DMS53 (cell line): ENCODE measurements around the gene SEC23A.
"Not testable (repeated sequence)": the region's sequence is repeated elsewhere in the genome, so short reads cannot be mapped to it uniquely, and the experiment has no call there.

Source experiments
- DNase-seq: peaks from one replicate; lab custom pipeline; 2025; lab: John Stamatoyannopoulos, UW

The SEC23A gene

DNA sequence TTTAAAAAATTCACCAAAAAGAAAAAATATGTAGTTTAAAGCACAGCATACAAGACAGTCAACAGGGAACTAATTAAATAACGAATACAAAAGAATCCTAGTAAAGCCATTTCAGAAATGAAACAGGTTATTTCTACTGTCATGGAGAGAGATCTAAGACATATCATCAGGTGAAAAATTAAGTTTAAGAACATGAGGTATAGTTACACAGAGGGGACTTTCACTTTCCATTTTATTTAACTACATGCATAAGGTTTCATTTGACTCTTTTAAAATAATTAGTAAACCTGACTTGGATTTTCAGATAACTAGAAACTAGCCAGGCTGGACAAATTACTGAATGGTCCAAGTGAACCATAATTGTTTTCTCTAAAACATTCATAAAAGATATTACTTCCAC, 11.3 kb downstream of the SEC23A start:
- DNase-seq: no peak

DNA sequence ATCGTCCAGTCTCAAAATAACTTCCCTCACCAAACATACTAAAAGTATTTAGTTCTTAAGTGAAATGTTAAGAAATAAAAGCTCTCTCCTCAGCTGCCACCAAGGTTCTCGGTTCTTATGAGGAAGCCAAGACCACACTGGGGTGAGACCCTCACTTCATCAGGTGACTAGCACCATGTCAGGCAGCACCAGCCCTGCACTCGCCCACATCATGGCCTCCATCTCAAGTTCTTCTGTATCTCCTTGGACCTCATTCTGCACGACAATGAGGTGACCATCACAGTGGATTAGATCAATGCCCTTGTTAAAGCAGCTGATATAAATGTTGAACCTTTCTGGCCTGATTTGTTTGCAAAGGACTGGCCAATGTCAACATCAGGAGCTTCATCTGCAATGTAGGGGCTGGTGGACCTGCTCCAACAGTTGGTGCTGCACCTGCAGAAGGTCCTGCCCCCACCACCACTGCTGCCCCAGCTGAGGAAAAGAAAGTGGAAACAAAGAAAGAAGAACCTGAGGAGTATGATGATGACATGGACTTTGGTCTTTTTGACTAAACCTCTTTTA, 12.4 kb downstream of the SEC23A start:
- no peak for DNase-seq

DNA sequence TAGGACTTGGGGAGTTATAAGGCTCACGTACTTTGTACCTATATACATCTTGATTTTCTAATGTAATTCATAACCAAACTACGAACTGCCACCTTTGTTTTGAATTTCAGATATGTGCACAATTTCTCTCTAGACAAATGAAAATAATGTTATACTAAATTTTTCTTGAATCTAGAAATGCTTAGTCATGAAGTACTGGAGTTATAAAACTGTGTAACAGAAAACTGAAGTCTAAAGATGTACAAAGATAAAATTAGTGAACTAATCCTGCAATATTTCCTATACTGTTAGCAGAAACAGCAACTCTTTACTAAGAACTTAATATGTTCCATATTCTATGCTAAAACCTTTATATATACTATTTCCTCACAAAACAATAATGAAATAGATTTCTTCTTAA, 15.5 kb downstream of the SEC23A start:
- DNase-seq: no peak

DNA sequence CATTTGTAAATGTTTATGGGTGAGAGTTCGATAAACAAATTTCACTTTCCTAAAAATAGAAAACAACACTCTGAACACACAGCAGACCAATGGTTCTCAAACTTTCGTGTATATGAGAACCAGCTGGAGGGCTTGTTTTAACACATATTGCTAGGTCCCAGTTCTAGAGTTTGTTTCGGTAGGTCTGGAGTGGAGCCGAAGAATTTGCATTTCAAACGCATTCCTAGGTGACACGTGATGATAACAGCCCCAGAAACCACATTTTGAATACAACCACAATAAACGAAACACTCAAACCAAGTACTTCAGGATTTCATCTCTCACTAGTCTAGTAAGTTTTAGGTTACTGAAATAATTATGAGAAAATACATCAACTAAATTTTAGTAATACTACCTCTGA, 17.1 kb downstream of the SEC23A start:
- no peak for DNase-seq

DNA sequence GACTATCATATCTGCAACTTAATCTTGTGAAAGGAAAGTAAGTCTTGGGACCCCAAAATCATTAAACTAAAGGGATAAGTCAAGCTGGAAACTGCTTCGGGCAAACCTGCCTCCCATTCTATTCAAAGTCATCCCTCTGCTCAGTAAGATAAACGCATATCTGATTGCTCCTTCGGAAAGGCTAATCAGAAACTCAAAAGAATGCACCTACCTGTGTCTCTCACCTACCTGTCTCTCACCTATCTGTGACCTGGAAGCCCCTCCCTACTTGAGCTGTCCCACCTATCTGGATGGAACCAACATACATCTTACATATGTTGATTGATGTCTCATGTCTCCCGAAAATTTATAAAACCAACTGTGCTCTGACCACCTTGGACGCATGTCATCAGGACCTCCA, 19.9 kb downstream of the SEC23A start:
- DNase-seq: no peak

DNA sequence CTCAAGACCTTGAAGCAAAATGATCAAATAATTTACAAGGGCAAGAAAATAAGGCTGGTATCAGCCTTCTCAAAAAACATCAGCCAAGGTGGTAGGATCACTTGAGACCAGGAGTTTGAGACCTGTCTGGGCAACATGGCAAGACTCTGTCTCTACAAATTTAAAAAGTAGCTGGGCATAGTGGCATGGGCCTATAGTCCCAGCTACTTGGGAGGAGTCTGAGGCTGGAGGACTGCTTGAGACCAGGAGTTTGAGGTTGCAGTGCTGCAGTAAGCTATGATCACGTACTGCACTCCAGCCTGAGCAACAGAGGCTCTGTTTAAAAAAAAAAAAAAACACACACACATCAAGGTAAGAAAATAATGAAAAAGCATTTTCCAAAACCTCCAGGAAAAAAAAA, 22.1 kb downstream of the SEC23A start:
- DNase-seq: no peak

DNA sequence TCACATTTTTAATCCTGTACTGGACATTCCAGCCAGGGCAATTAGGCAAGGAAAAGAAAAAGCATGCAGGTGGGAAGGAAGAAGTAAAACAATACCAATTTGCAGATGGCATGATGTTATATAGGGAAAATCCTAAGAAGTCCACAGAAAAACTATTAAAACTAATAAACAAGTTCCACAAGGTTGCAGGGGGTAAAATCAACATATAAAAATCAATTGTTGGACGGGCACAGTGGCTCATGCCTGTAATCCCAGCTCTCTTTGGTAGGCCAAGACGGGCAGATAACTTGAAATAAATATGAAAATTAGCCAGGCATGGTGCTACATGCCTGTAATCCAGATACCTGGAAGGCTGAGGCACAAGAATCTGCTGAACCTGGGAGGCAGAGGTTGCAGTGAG, 31.9 kb downstream of the SEC23A start:
- no peak for DNase-seq

DNA sequence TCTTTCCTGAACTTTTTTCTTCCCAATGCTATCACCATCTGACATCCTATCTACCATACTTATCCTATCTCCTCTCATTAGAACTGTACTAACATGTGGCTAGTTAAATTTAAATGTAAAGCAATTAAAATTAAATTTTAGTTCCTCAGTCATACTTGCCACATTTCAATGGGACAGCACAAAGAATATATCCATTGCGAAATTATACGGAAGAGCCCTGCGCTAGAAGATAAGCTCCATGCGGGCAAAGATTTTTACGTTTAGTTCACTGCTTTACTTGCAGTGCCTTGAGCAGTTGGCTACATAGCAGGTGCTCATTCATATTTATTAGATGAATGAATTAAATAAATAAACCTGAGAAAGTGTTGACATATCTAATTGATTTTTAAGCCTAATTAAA, 33.1 kb downstream of the SEC23A start:
- no peak for DNase-seq

DNA sequence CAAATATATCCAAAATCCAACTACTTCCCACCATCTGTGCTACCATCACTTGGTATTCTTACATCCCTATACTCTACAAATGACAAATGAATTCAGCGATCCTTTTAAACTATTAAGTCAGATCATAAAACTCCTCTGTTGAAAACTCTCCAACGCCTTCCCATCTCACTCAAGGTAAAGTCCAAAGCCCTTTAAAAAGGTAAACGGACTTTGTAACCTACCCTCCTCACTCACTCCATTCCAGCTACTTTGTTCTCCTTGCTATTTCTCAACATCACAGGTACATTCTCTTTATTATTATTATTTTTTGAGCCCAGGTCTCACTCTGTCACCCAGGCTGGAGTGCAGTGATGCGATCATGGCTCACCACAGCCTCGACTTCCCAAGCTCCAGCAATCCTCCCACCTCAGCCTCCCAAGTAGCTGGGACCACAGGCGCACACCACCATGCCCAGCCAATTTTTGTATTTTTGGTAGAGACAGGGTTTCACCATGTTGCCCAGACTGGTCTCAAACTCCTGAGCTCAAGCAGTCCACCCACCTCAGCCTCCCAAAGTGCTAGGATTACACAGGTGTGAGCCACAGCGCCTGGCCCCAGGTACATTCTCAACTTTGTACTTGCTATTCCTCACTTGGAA, 33.7 kb downstream of the SEC23A start:
- not testable (repeated sequence) for DNase-seq

DNA sequence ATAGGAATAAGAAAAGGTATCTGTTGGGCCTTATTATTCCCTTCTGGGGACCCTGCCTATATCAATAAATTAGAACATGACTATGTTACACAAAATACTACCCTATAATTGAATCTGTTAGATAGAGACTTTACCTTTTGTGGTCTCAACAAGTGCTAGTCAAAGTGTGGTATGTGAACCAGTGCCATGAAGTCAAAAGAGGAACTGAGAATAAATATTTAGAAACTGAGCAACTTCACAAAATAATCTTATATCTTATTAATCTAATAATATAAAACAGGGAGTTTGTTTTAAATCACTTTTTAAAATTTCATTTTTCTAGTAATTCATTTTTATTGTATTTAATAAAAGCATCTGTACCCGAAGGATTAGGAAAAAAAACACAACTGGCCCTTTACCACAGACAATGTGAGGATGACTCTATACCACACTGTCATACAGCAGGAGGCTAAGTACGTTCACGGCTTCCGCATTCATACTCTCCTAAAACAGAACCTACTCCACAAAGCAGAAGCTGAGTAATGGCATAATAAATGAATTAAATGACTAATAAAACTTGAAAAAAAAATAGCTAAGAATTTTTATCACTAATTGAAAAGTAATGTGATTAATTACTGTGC, 42.1 kb downstream of the SEC23A start:
- DNase-seq: no peak

DNA sequence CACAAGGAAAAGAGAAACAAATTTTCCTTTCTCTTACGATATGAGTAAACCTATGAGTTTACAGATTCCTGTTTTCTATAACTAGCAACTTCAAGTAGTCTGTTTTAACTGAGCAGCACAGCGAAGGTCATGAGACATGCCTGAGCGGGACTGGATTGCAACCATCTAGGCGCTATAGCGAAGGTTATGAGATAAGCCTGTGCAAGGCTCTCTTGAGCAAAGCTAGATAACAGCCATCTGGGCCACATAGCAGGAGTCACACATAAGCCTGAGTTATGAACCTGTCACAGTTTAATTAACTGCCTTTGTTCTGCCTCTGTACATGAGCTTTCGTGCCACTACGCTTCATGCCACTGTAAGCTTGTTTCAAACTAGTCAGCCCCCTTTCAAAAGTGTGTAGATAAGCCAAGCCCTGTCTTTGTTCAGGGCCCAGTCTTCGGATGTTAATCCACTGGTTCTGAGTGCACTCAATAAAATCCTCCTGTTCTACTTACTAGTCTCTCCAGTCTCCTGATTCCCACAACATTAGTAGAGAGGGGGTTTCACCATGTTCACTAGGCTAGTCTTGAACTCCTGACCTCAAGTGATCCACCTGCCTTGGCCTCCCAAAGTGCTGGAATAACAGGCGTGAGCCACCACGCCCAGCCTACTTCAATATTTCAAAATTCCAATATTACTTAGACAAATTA, 47.1 kb downstream of the SEC23A start:
- peak; percentile 5 for DNase-seq

DNA sequence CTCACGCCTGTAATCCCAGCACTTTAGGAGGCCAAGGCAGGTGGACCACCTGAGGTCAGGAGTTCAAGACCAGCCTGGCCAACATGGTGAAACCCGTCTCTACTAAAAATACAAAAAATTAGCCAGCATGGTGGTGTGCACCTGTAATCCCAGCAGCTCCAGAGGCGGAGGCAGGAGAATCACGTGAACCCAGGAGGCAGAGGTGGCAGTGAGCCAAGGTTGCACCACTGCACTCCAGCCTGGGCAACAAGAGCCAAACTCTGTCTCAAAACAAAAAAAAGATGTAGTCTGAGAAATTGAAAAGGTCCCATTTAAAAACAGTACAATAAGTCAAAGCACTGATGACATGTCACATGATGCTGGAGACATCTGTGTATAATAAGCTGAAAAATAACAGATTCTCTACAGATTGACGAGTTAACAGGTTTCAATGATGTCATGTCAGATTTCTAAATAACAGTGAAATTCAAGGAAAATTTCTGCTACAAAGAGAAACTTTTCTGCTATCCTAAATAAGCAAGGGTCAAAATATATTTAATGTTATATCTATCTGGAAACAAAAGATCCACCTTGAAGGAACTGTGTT, 50.1 kb downstream of the SEC23A start:
- not testable (repeated sequence) for DNase-seq

DNA sequence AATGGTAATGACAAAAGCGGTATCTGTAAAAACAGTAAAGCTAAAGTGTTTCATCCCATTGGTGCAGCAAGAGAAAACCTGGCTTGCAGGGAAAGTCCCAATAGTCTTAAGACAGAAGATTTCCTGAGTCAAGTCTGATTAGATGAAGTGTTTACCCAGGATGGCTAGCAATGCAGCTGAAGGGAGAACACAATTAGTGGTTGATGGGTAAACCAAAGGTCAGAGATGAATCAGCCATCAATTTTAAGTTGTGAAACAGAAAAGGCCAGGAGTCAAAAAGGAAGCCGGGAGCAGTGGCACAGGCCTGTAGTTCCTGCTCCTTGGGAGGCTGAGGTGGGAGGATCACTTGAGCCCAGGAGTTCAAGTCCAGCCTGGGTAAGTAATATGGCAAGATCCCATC, 52.6 kb downstream of the SEC23A start:
- no peak for DNase-seq

DNA sequence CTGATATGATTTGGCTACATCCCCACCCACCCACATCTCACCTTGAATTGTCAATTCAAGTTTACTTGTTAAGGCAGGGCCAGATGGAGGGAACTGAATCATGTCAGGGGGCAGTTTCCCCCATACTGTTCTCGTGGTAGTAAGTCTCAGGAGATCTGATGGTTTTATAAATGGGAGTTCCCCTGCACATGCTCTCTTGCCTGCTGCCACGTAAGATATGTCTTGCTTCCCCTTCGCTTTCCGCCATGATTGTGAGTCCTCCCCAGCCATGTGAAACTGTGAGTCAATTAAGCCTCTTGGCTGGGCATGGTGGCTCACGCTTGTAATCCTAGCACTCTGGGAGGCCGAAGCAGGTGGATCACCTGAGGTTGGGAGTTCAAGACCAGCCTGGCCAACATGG, 57.1 kb downstream of the SEC23A start:
- not testable (repeated sequence) for DNase-seq

DNA sequence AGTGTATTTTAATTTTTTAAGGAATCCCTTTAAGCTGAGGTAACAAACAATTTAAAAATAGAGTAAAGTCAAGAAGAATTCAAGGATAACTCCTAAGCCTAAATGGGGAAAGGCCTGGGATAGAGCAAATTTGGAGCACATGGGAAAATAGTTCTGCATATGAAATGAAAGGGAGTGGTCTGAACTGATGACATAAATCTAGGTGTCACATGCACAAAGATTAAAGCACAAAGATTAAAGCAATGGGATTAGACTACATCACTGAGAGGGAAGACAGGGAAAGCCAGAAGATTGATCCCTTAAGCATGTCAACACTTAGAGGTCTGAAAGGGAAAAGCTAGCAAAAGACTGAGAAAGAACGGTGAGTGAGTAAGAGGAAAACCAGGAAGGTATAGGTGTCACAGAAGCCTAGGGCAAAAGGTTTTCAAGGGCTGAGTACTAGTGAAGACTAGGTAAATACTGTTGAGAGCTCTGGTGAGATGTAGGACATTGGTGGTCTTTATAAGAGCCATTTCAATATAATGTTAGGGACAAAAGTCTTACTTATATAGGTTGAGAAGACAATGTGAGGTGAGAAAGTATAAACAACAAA, 59.6 kb downstream of the SEC23A start:
- DNase-seq: no peak

DNA sequence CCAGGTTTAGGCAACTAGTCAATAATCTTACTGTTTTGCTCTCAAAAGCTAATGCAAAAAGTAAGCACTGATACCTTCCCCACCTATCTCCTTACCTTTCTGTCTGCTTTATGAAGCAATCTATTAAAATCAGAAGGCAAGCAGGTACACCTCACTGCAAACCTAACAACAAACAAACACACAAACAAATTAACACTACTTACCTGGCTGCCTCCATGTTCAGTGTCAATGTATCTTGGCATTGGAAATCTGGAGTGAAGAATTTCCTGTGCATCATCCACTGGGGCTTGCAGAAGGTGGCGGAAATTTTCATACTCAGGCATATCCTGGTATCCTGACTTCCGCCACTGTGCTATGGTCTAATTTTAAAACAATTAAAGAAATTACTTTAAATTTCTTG, 62.5 kb downstream of the SEC23A start:
- DNase-seq: no peak

DNA sequence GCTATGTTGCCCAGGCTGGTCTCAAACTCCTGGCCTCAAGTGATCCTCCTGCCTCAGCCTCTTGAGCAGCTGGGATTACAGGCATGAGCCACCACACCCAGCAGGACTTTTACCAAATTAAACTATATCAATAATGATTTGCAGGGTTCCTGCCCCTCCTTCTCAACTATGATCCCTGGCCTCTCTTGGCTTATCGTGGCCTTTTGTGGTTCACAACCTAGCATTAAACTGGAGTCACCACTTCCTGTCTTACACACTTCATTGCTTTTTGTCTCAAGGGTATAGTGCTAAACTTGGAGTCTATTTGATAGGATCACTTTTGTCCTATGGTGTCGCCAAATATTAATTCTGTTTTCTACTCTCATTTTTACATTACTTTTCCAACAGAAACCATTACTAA, 64.5 kb downstream of the SEC23A start:
- DNase-seq: no peak

DNA sequence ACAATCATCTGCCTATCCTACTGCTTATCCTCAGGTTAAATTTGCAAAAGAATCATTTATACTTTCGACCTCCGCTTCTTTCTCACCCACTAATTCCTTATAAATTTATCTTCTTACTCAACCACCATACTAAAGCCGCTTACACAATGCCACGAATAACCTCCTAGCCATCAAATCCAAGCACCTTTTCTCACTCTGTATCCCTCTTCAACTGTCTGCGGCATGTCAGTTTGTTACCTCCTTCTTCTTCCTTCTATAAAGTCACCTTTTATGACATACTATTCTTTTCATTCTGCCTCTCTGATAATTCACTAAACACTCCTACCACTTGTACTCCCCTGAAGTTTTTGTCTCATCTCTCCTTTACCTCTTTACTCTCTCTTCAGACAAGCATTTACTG, 66.3 kb downstream of the SEC23A start:
- DNase-seq: no peak

DNA sequence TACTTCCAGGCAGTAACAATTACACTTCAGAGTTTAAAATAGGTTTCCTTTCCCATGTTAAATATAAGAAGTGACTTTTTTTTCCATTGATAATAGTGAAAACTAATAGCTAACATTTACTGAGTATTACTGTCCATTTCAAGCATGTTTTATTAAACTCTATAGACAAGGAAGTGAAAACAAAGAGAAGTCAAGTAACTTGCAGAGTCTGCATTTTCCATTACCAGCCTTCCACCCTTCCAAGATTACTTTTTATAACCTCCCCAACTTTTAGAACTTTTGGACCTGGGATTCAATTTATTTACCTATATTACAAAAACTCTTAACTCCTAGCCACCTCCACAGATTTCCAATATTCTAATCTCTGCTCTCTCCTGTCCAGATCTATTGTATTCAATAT, 67.7 kb downstream of the SEC23A start:
- DNase-seq: no peak

DNA sequence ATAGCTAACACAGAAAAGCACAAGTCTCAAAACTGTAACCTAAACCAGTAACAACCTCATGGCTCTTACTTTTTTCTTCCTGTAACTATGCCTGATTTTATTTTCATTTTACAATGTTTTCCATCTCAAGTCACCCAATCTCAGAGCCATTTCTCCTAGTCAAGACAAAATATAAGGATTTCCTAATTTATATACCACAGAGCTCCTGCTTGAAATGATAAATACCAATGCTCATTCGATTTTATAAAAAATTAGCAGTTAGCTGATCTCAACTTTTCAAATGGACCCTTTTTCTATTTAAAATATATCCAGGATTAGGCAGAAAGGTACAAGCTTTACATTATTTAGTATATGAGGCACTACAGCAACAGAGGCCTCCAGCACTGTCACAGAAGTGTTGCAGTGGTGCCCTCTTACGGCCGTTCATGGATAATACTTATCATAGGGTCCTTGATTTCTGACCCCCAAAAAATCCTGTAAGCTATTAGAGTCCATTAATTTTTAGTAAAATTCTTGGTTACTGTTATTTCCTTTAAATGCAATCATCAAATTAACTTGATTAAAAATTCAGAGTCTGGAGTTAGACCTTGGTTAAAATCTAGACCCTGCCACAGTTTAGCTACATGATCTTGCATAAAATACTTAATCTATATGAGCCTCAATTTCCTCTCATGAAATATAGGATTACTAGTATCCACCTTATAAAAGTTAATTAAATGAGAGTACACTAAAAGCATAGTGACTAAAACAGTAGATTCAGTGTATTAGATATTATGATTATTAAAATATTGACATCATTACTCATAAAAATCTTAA, 68.3 kb downstream of the SEC23A start:
- peak; percentile 60 for DNase-seq

DNA sequence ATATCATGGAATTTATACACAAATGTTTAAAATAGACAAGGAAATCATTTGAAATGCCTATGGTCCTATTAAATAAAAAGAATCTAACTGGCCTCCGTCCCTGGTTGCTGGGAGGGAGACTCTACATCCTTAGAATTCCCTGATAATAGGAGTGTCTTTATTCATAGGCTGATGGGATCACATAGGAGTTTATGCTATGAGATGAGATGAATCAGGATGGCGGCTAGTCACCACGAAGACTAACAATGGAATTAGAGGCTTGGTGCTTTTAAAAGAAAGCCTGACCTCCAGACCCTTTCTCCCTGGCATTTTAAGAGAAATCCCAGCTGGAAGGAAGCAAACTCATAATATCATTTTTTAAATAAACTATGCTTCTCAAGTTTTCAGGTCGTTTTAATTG, 69.7 kb downstream of the SEC23A start:
- no peak for DNase-seq

DNA sequence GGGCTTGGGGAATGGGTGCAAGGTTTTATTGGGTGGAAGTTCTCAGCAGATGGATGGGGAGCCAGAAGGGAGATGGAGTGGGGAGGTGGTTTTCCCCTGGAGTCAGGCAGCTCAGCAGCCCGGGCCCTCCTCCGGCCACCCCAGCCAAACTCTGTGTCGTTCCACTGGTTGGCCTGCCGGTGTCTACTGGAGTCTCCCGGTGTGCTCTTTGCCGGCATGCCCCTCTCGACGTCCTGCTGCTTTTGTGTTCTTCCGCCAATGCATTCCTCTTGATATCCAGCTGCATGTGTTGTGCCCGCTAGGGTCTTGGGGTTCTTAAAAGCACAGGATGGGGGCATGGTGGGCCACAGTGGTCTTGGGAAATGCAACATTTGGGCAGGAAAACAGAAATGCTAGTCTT, 72.8 kb downstream of the SEC23A start:
- DNase-seq: no peak
